GM06990 (cell line): ENCODE results near the gene FUT7.

ENCODE experiments used
- DNase-seq: peaks from one replicate; pipeline ENCODE4 v3.0.0-alpha.2; 2011; ENCODE audit not compliant: insufficient read length; ENCODE audit errors: extremely low read depth
- H3K27me3 ChIP-seq: replicated peaks from 2 replicates; pipeline ENCODE4 v1.6.0; 2011; ENCODE audit warnings: low read length; ENCODE audit not compliant: control insufficient read depth, insufficient read depth
- H3K36me3 ChIP-seq: 2 replicates; pipeline ENCODE4 v1.5.1; 2011; ENCODE audit warnings: low read length; ENCODE audit not compliant: control insufficient read depth, insufficient read depth
- H3K4me3 ChIP-seq: replicated peaks from 2 replicates; pipeline ENCODE4 v1.5.1; 2011; ENCODE audit warnings: low read depth, mild to moderate bottlenecking, control low read depth, low read length
- TF ChIP-seq, protein P1 (sequence below): IDR thresholded peaks from 2 replicates; pipeline ENCODE4 v1.5.1; 2011; ENCODE audit warnings: low read length, control low read depth, mild to moderate bottlenecking, inconsistent platforms; ENCODE audit not compliant: insufficient read depth, poor library complexity, severe bottlenecking

Gene FUT7

DNA sequence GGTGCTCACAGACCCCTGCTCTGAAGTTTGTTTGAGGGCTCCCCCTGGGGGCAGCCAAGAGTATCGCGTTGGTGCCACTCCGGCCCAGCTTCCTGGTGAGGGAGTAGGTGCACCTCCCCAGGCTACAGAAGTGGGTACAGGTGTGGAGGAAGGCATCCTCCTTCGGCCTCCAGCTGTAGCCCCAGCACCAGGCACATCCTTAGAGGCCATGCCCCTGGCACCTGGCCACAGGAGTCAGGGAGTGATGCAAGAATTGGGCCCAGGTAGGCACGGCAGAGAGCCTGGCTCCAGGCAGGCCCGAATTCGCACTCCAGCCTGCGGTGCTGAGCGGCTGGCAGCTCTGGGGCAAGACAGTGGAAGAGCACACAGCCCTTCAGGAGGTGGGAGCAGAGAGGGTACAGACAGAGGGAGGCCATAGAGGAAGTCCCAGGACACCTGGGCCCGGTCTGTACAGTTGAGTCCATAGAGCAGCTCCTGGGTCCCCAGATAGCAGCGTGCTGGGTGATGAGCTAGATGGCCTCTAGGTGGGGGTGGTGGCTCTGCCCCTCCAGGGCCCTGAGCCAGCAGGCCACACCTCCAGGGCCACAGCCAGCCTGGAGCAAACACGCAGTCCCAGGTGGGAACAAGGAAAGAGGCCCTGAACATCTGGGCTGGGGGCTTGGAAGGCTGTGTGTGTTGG lies 36.1 kb upstream of the FUT7 start:
- no peaks in the 10 kb centered on the region for H3K27me3 ChIP-seq
- DNase-seq, result peak; percentile 77
- H3K4me3 ChIP-seq, result no peak overlapping the region

DNA sequence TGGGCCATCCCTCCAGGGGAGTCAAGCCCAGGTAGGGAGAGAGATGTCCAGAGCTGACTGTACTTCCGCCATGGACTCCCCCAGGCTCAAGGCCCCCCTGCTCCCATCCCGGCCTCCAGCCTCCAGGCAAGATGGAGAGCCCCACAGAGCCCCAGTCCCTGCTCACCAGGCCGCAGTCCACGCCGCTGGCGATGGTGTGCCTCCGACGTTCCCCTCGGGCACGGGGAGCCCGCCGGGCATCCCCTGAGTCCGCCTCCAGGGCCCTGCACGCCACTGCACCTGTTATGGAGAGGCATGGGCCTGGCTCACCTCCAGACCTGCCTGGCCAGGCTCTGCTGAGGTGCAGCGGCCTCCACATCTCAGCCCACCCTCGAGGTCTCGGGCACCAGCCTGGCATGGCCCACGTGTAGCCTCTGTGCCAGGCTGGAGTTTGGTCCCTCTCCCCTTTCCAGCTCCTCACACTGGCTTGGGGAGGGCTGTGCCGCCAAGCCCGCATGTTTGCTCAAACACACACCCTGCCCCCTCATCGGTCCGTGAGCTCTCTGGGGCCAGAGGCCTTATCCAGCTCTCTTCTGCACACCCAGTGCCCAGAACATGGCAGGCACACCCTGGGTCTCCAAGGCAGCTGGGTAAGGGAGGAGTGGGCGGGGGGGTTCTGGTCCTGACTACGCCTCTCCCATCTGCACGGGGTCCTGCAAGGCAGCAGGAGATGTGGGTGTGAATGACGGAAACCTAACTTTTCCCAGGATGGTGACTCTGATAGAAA lies 34.4 kb upstream of the FUT7 start:
- DNase-seq, result no peak
- TF ChIP-seq, protein P1, sequence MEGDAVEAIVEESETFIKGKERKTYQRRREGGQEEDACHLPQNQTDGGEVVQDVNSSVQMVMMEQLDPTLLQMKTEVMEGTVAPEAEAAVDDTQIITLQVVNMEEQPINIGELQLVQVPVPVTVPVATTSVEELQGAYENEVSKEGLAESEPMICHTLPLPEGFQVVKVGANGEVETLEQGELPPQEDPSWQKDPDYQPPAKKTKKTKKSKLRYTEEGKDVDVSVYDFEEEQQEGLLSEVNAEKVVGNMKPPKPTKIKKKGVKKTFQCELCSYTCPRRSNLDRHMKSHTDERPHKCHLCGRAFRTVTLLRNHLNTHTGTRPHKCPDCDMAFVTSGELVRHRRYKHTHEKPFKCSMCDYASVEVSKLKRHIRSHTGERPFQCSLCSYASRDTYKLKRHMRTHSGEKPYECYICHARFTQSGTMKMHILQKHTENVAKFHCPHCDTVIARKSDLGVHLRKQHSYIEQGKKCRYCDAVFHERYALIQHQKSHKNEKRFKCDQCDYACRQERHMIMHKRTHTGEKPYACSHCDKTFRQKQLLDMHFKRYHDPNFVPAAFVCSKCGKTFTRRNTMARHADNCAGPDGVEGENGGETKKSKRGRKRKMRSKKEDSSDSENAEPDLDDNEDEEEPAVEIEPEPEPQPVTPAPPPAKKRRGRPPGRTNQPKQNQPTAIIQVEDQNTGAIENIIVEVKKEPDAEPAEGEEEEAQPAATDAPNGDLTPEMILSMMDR, result no peak

More for the DNA sequence above, 36.1 kb upstream of the FUT7 start:
- H3K36me3 ChIP-seq, result no peaks in the 10 kb centered on the region; the same call in none of the 2 replicates
- TF ChIP-seq, protein P1, result peak; percentile 92

DNA sequence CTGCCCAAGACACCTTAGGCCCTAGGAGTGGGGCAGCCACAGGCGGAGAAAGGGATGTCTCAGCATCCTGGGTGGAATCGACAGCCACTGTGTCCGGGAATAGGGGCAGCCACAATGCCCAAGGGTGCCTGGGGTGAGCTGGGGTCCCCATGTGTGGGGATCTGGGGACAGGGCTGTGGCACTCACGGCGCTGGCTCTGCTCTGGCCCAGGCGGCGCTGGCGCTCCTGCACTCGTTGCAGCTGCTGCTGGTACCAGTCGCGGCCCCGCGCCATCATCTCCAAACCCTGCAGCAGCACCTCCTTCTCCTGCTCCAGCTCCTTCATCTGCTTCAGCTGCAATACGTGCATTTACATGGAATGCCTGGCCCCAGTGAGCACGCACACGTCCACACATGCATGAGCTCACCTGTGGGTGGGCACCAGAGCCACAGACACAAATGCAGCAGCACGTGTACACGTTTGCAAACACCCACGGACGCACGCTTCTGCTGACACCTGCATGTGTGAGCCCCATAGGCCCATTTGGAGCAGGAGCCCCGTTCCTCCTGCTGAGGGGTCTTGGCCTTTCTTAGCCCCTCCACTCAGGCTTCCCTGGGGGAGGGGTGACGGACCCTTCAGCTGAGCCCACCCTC lies 33.6 kb upstream of the FUT7 start:
- TF ChIP-seq, protein P1, result no peak

More for the DNA sequence above, 34.4 kb upstream of the FUT7 start:
- Histone ChIP-seq H3K4me3 (no peak overlapping the region), H3K27me3 (no peaks in the 10 kb centered on the region), H3K36me3 (no peaks in the 10 kb centered on the region; the same call in none of the 2 replicates)

DNA sequence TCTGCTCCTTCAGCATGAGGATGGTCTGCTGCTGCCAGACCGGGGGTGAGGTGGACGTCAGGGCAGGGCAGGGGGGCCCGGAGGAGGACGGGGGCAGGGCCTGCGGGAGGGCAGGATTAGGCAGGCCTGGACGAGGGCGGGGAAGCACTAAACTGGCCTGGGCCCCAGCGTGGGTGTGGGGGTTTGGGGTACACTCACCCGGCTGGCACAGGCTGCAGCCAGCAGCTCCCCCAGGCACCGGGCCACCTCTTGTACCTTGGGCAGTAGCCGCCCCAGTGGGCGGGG lies 32.9 kb upstream of the FUT7 start:
- no peak for DNase-seq
- Histone ChIP-seq H3K27me3 (no peaks in the 10 kb centered on the region), H3K4me3 (no peak overlapping the region), H3K36me3 (no peaks in the 10 kb centered on the region; the same call in none of the 2 replicates)
- TF ChIP-seq, protein P1, result no peak

More for the DNA sequence above, 33.6 kb upstream of the FUT7 start:
- Histone ChIP-seq H3K4me3 (no peak overlapping the region), H3K36me3 (no peaks in the 10 kb centered on the region; the same call in none of the 2 replicates), H3K27me3 (no peaks in the 10 kb centered on the region)
- no peak for DNase-seq

DNA sequence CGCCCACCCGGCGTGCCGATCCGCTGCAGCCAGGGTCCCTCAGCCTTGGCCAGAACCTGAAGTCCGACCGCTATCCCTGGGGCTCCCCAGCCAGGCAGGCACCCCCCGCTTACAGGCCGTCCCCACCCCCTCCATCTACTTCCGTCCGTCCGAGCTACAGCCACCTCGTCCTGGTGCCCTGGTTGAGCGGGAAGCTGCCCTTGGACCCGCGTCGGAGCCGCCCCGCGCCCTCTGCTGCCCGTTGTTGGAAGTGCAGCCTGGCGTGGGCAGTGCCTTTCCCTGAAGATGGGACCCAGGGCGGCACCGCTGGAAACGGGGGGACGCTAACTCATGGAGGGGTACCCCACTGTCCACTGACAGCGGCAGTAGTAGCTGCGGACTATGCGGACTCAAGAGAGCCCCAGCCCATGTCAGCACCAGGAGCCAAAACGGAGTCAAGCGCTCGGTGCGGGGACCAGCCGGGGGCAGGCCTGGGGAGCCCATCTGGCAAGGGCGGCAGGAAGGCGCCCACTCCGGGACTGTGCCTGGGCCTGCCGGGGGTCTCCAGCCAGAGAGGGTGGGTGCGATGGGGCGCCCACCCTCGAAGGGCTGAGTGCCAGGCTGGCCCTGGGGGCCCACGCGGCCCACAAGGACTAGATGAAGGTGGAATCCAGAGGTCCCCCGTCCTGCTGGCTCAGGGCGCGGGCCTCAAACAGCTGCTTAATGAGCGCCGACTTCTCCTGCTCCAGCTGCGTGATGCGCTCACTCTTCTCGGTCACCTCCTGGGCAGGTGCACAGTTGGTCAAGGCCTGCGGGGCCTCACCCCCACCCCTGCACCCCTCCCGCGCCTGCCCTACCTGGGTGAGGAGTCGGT lies 32.4 kb upstream of the FUT7 start:
- TF ChIP-seq, protein P1, result peak; percentile 97
- Histone ChIP-seq H3K4me3 (no peak overlapping the region), H3K27me3 (no peaks in the 10 kb centered on the region), H3K36me3 (no peaks in the 10 kb centered on the region; the same call in none of the 2 replicates)
- peak; percentile 65 for DNase-seq
